GM18873 (cell line): ENCODE data around the gene CHST4.
"Not testable (repeated sequence)": the region's sequence is repeated elsewhere in the genome, so short reads cannot be mapped to it uniquely, and the experiment has no call there.

Source experiments
- ATAC-seq: cut with Tn5 transposase; IDR thresholded peaks from one replicate; pipeline ENCODE4 v1.9.1; 2021; ENCODE audit warnings: mild to moderate bottlenecking, moderate library complexity, moderate number of reproducible peaks; ENCODE audit not compliant: unreplicated experiment, low FRiP score

Gene CHST4

GRCh38 chr16:71520550-71520949 lies 5.7 kb upstream of the CHST4 start:
- no peak for ATAC-seq

- no peak for ATAC-seq
Observed at GRCh38 chr16:71524566-71525553, 1.4 kb upstream of the CHST4 start.

- no peak for ATAC-seq
Observed at GRCh38 chr16:71528257-71528656, 2.0 kb downstream of the CHST4 start.

- no peak for ATAC-seq
Observed at GRCh38 chr16:71528863-71529262, 2.6 kb downstream of the CHST4 start.

- ATAC-seq = no peak
Observed at GRCh38 chr16:71532366-71532765, 6.1 kb downstream of the CHST4 start.

GRCh38 chr16:71536752-71537499 lies 10.7 kb downstream of the CHST4 start:
- no peak for ATAC-seq

GRCh38 chr16:71537643-71538042 lies 11.4 kb downstream of the CHST4 start:
- ATAC-seq = no peak

GRCh38 chr16:71542377-71542776 lies 16.2 kb downstream of the CHST4 start:
- ATAC-seq = no peak

- no peak for ATAC-seq
Observed at GRCh38 chr16:71547168-71547567, 20.9 kb downstream of the CHST4 start.

- no peak for ATAC-seq
Observed at GRCh38 chr16:71552698-71553503, 26.7 kb downstream of the CHST4 start.

- no peak for ATAC-seq
Observed at GRCh38 chr16:71555230-71555891, 29.1 kb downstream of the CHST4 start.

GRCh38 chr16:71557299-71557698 lies 31.1 kb downstream of the CHST4 start:
- ATAC-seq = no peak

GRCh38 chr16:71557954-71558582 lies 31.8 kb downstream of the CHST4 start:
- ATAC-seq = no peak

GRCh38 chr16:71559855-71560254 lies 33.6 kb downstream of the CHST4 start:
- no peak for ATAC-seq

- ATAC-seq = not testable (repeated sequence)
Observed at GRCh38 chr16:71561886-71562285, 35.7 kb downstream of the CHST4 start.

GRCh38 chr16:71562552-71562951 lies 36.3 kb downstream of the CHST4 start:
- no peak for ATAC-seq

- peak; percentile 80 for ATAC-seq
Observed at GRCh38 chr16:71564335-71564967, 38.2 kb downstream of the CHST4 start.

- no peak for ATAC-seq
Observed at GRCh38 chr16:71565812-71566700, 39.8 kb downstream of the CHST4 start.
